HepG2 (cell line): ENCODE results near the gene SGCE. TPM values are rescaled to one million over a fixed set of nuclear protein-coding genes. Genes with fewer than 3 reads are reported as not detected.

Source experiments
- AHR ChIP-seq: IDR thresholded peaks from 2 replicates; pipeline ENCODE4 v1.6.1; 2018; ENCODE audit warnings: missing genetic modification reagents, missing compliant biosample characterization
- CEBPB ChIP-seq: IDR thresholded peaks from 2 replicates; pipeline ENCODE4 v1.6.1; 2011; ENCODE audit warnings: low read depth, low read length, improper control_type of control experiment, borderline replicate concordance
- CREB1 ChIP-seq, 2 experiments: fragments of 450-650 bp in 1 of 2; IDR thresholded peaks; 2 replicates each; pipeline ENCODE4 v1.6.1; 2016 to 2017; ENCODE audit warnings: control low read depth in 1 of 2, mild to moderate bottlenecking in 1 of 2, missing compliant biosample characterization in 1 of 2, missing genetic modification characterization in 1 of 2
- CSRNP2 ChIP-seq: sonication (generic); formaldehyde crosslinking; conservative IDR thresholded peaks from 2 replicates; pipeline ENCODE4 v1.8.0; 2022; ENCODE audit warnings: low read depth, missing genetic modification reagents
- FLYWCH1 ChIP-seq: sonication (generic); formaldehyde crosslinking; IDR thresholded peaks from 2 replicates; pipeline ENCODE4 v1.8.1; 2023; ENCODE audit warnings: mild to moderate bottlenecking, missing genetic modification reagents
- HDAC6 ChIP-seq: fragments of 200-600 bp; sonication (generic); IDR thresholded peaks from 2 replicates; pipeline ENCODE4 v1.7.0; 2017; ENCODE audit warnings: mild to moderate bottlenecking, antibody characterized with exemption, low read length, low read depth
- PPARG ChIP-seq: conservative IDR thresholded peaks from 2 replicates; pipeline ENCODE4 v1.6.1; 2016; ENCODE audit warnings: missing biosample characterization, missing genetic modification reagents
- RFX3 ChIP-seq: IDR thresholded peaks from 2 replicates; pipeline ENCODE4 v1.6.1; 2016; ENCODE audit warnings: missing biosample characterization, missing genetic modification reagents
- SALL1 ChIP-seq: sonication (generic); formaldehyde crosslinking; IDR thresholded peaks from 2 replicates; pipeline ENCODE4 v1.8.0; 2022; ENCODE audit warnings: mild to moderate bottlenecking, missing genetic modification reagents
- SMYD3 ChIP-seq: sonication (generic); formaldehyde crosslinking; IDR thresholded peaks from 2 replicates; pipeline ENCODE4 v1.8.1; 2023; ENCODE audit warnings: mild to moderate bottlenecking, missing genetic modification reagents
- ZBED4 ChIP-seq: sonication (generic); formaldehyde crosslinking; IDR thresholded peaks from 2 replicates; pipeline ENCODE4 v1.4.0; 2020; ENCODE audit warnings: missing genetic modification reagents, borderline replicate concordance
- ZIK1 ChIP-seq: sonication (generic); formaldehyde crosslinking; IDR thresholded peaks from 2 replicates; pipeline ENCODE4 v1.5.0; 2020; ENCODE audit warnings: mild to moderate bottlenecking, low read depth, missing genetic modification reagents, borderline replicate concordance
- ZNF318 ChIP-seq: sonication (generic); formaldehyde crosslinking; IDR thresholded peaks from 2 replicates; pipeline ENCODE4 v1.4.0; 2020; ENCODE audit warnings: mild to moderate bottlenecking, missing genetic modification reagents
- ZNF34 ChIP-seq: sonication (generic); formaldehyde crosslinking; IDR thresholded peaks from 2 replicates; pipeline ENCODE4 v1.4.0; 2020; ENCODE audit warnings: mild to moderate bottlenecking, missing genetic modification reagents, borderline replicate concordance
- ZNF383 ChIP-seq: sonication (generic); formaldehyde crosslinking; IDR thresholded peaks from 2 replicates; pipeline ENCODE4 v1.4.0; 2020; ENCODE audit warnings: missing genetic modification reagents, mild to moderate bottlenecking, borderline replicate concordance
- ZNF75D ChIP-seq: sonication (generic); formaldehyde crosslinking; IDR thresholded peaks from 2 replicates; pipeline ENCODE4 v1.8.1; 2023; ENCODE audit warnings: missing genetic modification reagents, mild to moderate bottlenecking, borderline replicate concordance
- polyA plus RNA-seq, 8 experiments: library from polyadenylated mRNA; depleted of rRNA in 3 of 8; stranded (reverse) in 7 of 8; unstranded in 1 of 8; fragments of >200 nt; fragmentation: Illumina TruSeq in 4 of 8; extraction: Trizol in 4 of 8; gene quantifications; 2 replicates each; pipeline versions ENCODE4 v1.2.1 to v1.2.3, GENCODE V29; 2011 to 2016; ENCODE audit warnings: low read depth in 4 of 8, missing spikeins in 1 of 8, mixed read lengths in 1 of 8; ENCODE audit not compliant: insufficient read depth in 1 of 8
- total RNA-seq, 5 experiments: library from RNA; depleted of rRNA; stranded (reverse); fragments of >200 nt; fragmentation: Illumina TruSeq; extraction: Trizol; gene quantifications; 2 replicates each; pipeline ENCODE4 v1.2.3, GENCODE V29; 2016; ENCODE audit warnings: low read depth in 1 of 5

SGCE gene
- total and polyA plus RNA-seq, 2 of the 13 experiments (the other 11 are each of a cell fraction or from before 2014, with no cell fraction given), result 52.3 to 71.1 TPM

- TF ChIP-seq ZNF318 (CRISPR knock-in tag) (no peak), SMYD3 (CRISPR knock-in tag) (0 out of 2 replicates have a peak, but pooled peaks have one; percentile 65), ZIK1 (CRISPR knock-in tag) (no peak), ZNF75D (CRISPR knock-in tag) (no peak), CREB1 (IDR thresholded peaks at IDR 0.05) (no peak), CREB1 (CRISPR knock-in tag; IDR thresholded peaks at IDR 0.05) (0 out of 2 replicates have a peak, but pooled peaks have one; percentile 35), ZBED4 (CRISPR knock-in tag) (no peak), ZNF34 (no peak), HDAC6 (no peak), ZNF383 (no peak), AHR (CRISPR knock-in tag) (no peak), RFX3 (CRISPR knock-in tag) (no peak), CEBPB (no peak), PPARG (CRISPR knock-in tag) (peak; percentile 90), FLYWCH1 (CRISPR knock-in tag) (no peak), SALL1 (CRISPR knock-in tag) (peak; percentile 98; the same call in 1 of the 2 replicates), CSRNP2 (no peak)
Measured at GRCh38 chr7:94623820-94624219, 32.1 kb downstream of the SGCE start (continued).
